ENCODE results near the gene MLANA. TPM values are rescaled to one million over a fixed set of nuclear protein-coding genes. Genes with fewer than 3 reads are reported as not detected.
A peak's percentile ranks its signal among the peaks of the same experiment; 100 is the strongest.

Gene MLANA
- not detected for total RNA-seq
- 1 to 10 TPM in 3 of 8 donors, under 1 TPM in 5; 0.44 to 5.7 (median 0.66) TPM for polyA plus RNA-seq (ENCODE audit: insufficient read depth in 1 of 8, insufficient read length in 8 of 8, low replicate concordance in 1 of 8)
- long read RNA-seq, donor 1 = 0 reads
- long read RNA-seq, donor 2 = 0 reads
- long read RNA-seq, donor 3 = 0 reads
- long read RNA-seq, donor 4 = 0 reads
- long read RNA-seq, donor 5 = 0 reads
- long read RNA-seq, donor 6 = 0 reads
- long read RNA-seq, donor 7 = 0 reads
- long read RNA-seq, donor 8 = 0 reads
- long read RNA-seq, donor 9 = 0 reads
- long read RNA-seq, donor 10 = 0 reads
- long read RNA-seq, donor 11 = 0 reads

GRCh38 chr9:5890641-5891040 is at the start of gene MLANA:
Gene MLANA (plus strand): TSS chr9:5890889. CDS start chr9:5892475, 1,586 bp downstream.
- Histone ChIP-seq H3K27ac (ENCODE audit: low read length) (no peak within 1 kb of the TSS), H3K4me3 (ENCODE audit: low read length) (no peak within 1 kb of the TSS), H3K27me3 (ENCODE audit: control insufficient read depth, insufficient read depth, low read length) (no peaks in the 10 kb centered on the region), H3K9me3 (replicated peaks; ENCODE audit: control insufficient read depth, low read depth, low read length) (no peaks in the 10 kb centered on the region), H3K36me3 (ENCODE audit: control insufficient read depth, insufficient read depth, low read length) (no peaks in the 10 kb centered on the region), H3K4me1 (ENCODE audit: control insufficient read depth, insufficient read depth, low read length) (peaks cover 2% of the 10 kb centered on the region)
- no peak for DNase-seq
- 88% methylated on average over 8 of the region's 9 CpGs for WGBS (ENCODE audit: insufficient coverage)

GRCh38 chr9:5841771-5842573 is 48.7 kb upstream of the MLANA start:
- WGBS (ENCODE audit: insufficient coverage) = 98% methylated on average over 6 of the region's 12 CpGs
- no peak for DNase-seq

GRCh38 chr9:5842929-5843793 is 47.5 kb upstream of the MLANA start:
- no peak overlapping the region for H3K4me3 ChIP-seq (ENCODE audit: low read length)
- H3K36me3 ChIP-seq (ENCODE audit: control insufficient read depth, insufficient read depth, low read length) = no peaks in the 10 kb centered on the region
- DNase-seq = no peak
- H3K27ac ChIP-seq (ENCODE audit: low read length) = peak overlapping the region; percentile 2
- H3K4me1 ChIP-seq (ENCODE audit: control insufficient read depth, insufficient read depth, low read length) = peaks cover 16% of the 10 kb centered on the region
- H3K27me3 ChIP-seq (ENCODE audit: control insufficient read depth, insufficient read depth, low read length) = no peaks in the 10 kb centered on the region
- whole genome bisulfite sequencing (ENCODE audit: insufficient coverage) = 24% methylated on average over 2 of the region's 5 CpGs
- peaks cover 2% of the 10 kb centered on the region for H3K9me3 ChIP-seq (replicated peaks; ENCODE audit: control insufficient read depth, low read depth, low read length)

More at GRCh38 chr9:5841771-5842573, 48.7 kb upstream of the MLANA start:
- H3K4me3 ChIP-seq (ENCODE audit: low read length) = no peak overlapping the region
- H3K4me1 ChIP-seq (ENCODE audit: control insufficient read depth, insufficient read depth, low read length) = peaks cover 16% of the 10 kb centered on the region
- H3K27me3 ChIP-seq (ENCODE audit: control insufficient read depth, insufficient read depth, low read length) = no peaks in the 10 kb centered on the region
- H3K27ac ChIP-seq (ENCODE audit: low read length) = no peak overlapping the region
- H3K36me3 ChIP-seq (ENCODE audit: control insufficient read depth, insufficient read depth, low read length) = no peaks in the 10 kb centered on the region
- peaks cover 2% of the 10 kb centered on the region for H3K9me3 ChIP-seq (replicated peaks; ENCODE audit: control insufficient read depth, low read depth, low read length)

- Histone ChIP-seq H3K27ac (ENCODE audit: low read length) (peak overlapping the region; percentile 44), H3K27me3 (ENCODE audit: control insufficient read depth, insufficient read depth, low read length) (no peaks in the 10 kb centered on the region), H3K4me1 (ENCODE audit: control insufficient read depth, insufficient read depth, low read length) (peaks cover 16% of the 10 kb centered on the region), H3K9me3 (replicated peaks; ENCODE audit: control insufficient read depth, low read depth, low read length) (peaks cover 2% of the 10 kb centered on the region), H3K36me3 (ENCODE audit: control insufficient read depth, insufficient read depth, low read length) (no peaks in the 10 kb centered on the region), H3K4me3 (ENCODE audit: low read length) (no peak overlapping the region)
- WGBS (ENCODE audit: insufficient coverage) = 40% methylated on average over 2 of the region's 8 CpGs
- peak; percentile 69 for DNase-seq
Observed at GRCh38 chr9:5843794-5844471, 46.8 kb upstream of the MLANA start.

- Histone ChIP-seq H3K9me3 (replicated peaks; ENCODE audit: control insufficient read depth, low read depth, low read length) (peaks cover 2% of the 10 kb centered on the region), H3K4me1 (ENCODE audit: control insufficient read depth, insufficient read depth, low read length) (peaks cover 11% of the 10 kb centered on the region), H3K27me3 (ENCODE audit: control insufficient read depth, insufficient read depth, low read length) (no peaks in the 10 kb centered on the region), H3K36me3 (ENCODE audit: control insufficient read depth, insufficient read depth, low read length) (no peaks in the 10 kb centered on the region), H3K27ac (ENCODE audit: low read length) (no peak overlapping the region), H3K4me3 (ENCODE audit: low read length) (no peak overlapping the region)
- no peak for DNase-seq
- no CpG with 5 or more reads among the region's 1 CpG for WGBS (ENCODE audit: insufficient coverage)
Observed at GRCh38 chr9:5845157-5845531, 45.5 kb upstream of the MLANA start.

GRCh38 chr9:5846096-5846495 is 44.6 kb upstream of the MLANA start:
- Histone ChIP-seq H3K9me3 (replicated peaks; ENCODE audit: control insufficient read depth, low read depth, low read length) (peaks cover 2% of the 10 kb centered on the region), H3K27me3 (ENCODE audit: control insufficient read depth, insufficient read depth, low read length) (no peaks in the 10 kb centered on the region), H3K4me3 (ENCODE audit: low read length) (no peak overlapping the region), H3K36me3 (ENCODE audit: control insufficient read depth, insufficient read depth, low read length) (no peaks in the 10 kb centered on the region), H3K4me1 (ENCODE audit: control insufficient read depth, insufficient read depth, low read length) (peaks cover 11% of the 10 kb centered on the region), H3K27ac (ENCODE audit: low read length) (no peak overlapping the region)
- DNase-seq = no peak
- WGBS (ENCODE audit: insufficient coverage) = no CpG with 5 or more reads among the region's 1 CpG

GRCh38 chr9:5846501-5846921 is 44.2 kb upstream of the MLANA start:
- H3K4me3 ChIP-seq (ENCODE audit: low read length) = no peak overlapping the region
- H3K4me1 ChIP-seq (ENCODE audit: control insufficient read depth, insufficient read depth, low read length) = peaks cover 11% of the 10 kb centered on the region
- peaks cover 2% of the 10 kb centered on the region for H3K9me3 ChIP-seq (replicated peaks; ENCODE audit: control insufficient read depth, low read depth, low read length)
- H3K27me3 ChIP-seq (ENCODE audit: control insufficient read depth, insufficient read depth, low read length) = no peaks in the 10 kb centered on the region
- no peaks in the 10 kb centered on the region for H3K36me3 ChIP-seq (ENCODE audit: control insufficient read depth, insufficient read depth, low read length)
- WGBS (ENCODE audit: insufficient coverage) = no CpG with 5 or more reads among the region's 4 CpGs
- no peak overlapping the region for H3K27ac ChIP-seq (ENCODE audit: low read length)
- DNase-seq = no peak

GRCh38 chr9:5848372-5848882 is 42.3 kb upstream of the MLANA start:
- Histone ChIP-seq H3K4me3 (ENCODE audit: low read length) (no peak overlapping the region), H3K27me3 (ENCODE audit: control insufficient read depth, insufficient read depth, low read length) (no peaks in the 10 kb centered on the region), H3K9me3 (replicated peaks; ENCODE audit: control insufficient read depth, low read depth, low read length) (no peaks in the 10 kb centered on the region), H3K36me3 (ENCODE audit: control insufficient read depth, insufficient read depth, low read length) (no peaks in the 10 kb centered on the region), H3K4me1 (ENCODE audit: control insufficient read depth, insufficient read depth, low read length) (peaks cover 7% of the 10 kb centered on the region), H3K27ac (ENCODE audit: low read length) (no peak overlapping the region)
- no peak for DNase-seq
- WGBS (ENCODE audit: insufficient coverage) = no CpG with 5 or more reads among the region's 3 CpGs

GRCh38 chr9:5850724-5851122 is 40.0 kb upstream of the MLANA start:
- Histone ChIP-seq H3K9me3 (replicated peaks; ENCODE audit: control insufficient read depth, low read depth, low read length) (no peaks in the 10 kb centered on the region), H3K27ac (ENCODE audit: low read length) (no peak overlapping the region), H3K4me3 (ENCODE audit: low read length) (no peak overlapping the region), H3K27me3 (ENCODE audit: control insufficient read depth, insufficient read depth, low read length) (no peaks in the 10 kb centered on the region), H3K36me3 (ENCODE audit: control insufficient read depth, insufficient read depth, low read length) (no peaks in the 10 kb centered on the region), H3K4me1 (ENCODE audit: control insufficient read depth, insufficient read depth, low read length) (no peaks in the 10 kb centered on the region)
- DNase-seq = no peak
